Keratinocyte (primary cell): ENCODE data around the gene CAPZA2. TPM values are rescaled to one million over a fixed set of nuclear protein-coding genes. Genes with fewer than 3 reads are reported as not detected.

Experiments
- DNase-seq: peaks from one replicate; pipeline ENCODE4 v3.0.0-alpha.2; 2011; ENCODE audit warnings: low read depth, missing footprints, low spot score
- FAIRE-seq: peaks from 2 replicates; lab custom pipeline; 2011; peaks lifted over from hg19 to GRCh38; lab: Jason Lieb, UNC
- H2AFZ ChIP-seq: 2 replicates; pipeline ENCODE4 v1.6.0; 2012; ENCODE audit warnings: low read length, control low read depth, inconsistent platforms; ENCODE audit not compliant: control insufficient read depth
- H3K27ac ChIP-seq: 2 replicates; pipeline ENCODE4 v1.5.1; 2011; ENCODE audit warnings: low read length; ENCODE audit not compliant: control insufficient read depth, insufficient read depth
- H3K27me3 ChIP-seq: 3 replicates; pipeline ENCODE4 v1.6.0; 2011; ENCODE audit warnings: low read length; ENCODE audit not compliant: control insufficient read depth, insufficient read depth; ENCODE audit errors: extremely low read depth
- H3K36me3 ChIP-seq, 2 experiments: 2 replicates in 1 of 2; 3 replicates in 1 of 2; pipeline ENCODE4 v1.5.1; 2011; ENCODE audit warnings: low read length in 2 of 2, mild to moderate bottlenecking in 1 of 2; ENCODE audit not compliant: control insufficient read depth in 2 of 2, insufficient read depth in 2 of 2; ENCODE audit errors: extremely low read depth in 1 of 2
- H3K4me1 ChIP-seq: 3 replicates; pipeline ENCODE4 v1.5.1; 2011; ENCODE audit warnings: low read length; ENCODE audit not compliant: control insufficient read depth, insufficient read depth; ENCODE audit errors: extremely low read depth
- H3K4me2 ChIP-seq: 3 replicates; pipeline ENCODE4 v1.6.0; 2011; ENCODE audit warnings: low read depth, low read length; ENCODE audit not compliant: control insufficient read depth, insufficient read depth; ENCODE audit errors: extremely low read depth
- H3K4me3 ChIP-seq, 3 experiments: fragments of 200-600 bp in 1 of 3; sonication (generic) in 1 of 3; 2 replicates in 2 of 3; 3 replicates in 1 of 3; pipeline ENCODE4 v1.5.1; 2011 to 2016; ENCODE audit warnings: low read length in 3 of 3, mild to moderate bottlenecking in 3 of 3, control low read depth in 2 of 3, inconsistent platforms in 1 of 3, low read depth in 1 of 3, mixed read lengths in 1 of 3, mixed run types in 1 of 3, moderate library complexity in 1 of 3; ENCODE audit not compliant: control insufficient read depth in 2 of 3, insufficient read depth in 2 of 3; ENCODE audit errors: extremely low read depth in 1 of 3
- H3K79me2 ChIP-seq: 2 replicates; pipeline ENCODE4 v1.6.0; 2012; ENCODE audit warnings: low read length; ENCODE audit not compliant: control insufficient read depth, insufficient read depth
- H3K9ac ChIP-seq: 3 replicates; pipeline ENCODE4 v1.6.0; 2011; ENCODE audit warnings: low read length; ENCODE audit not compliant: control insufficient read depth, insufficient read depth; ENCODE audit errors: extremely low read depth
- H3K9me1 ChIP-seq: 3 replicates; pipeline ENCODE4 v1.6.0; 2011; ENCODE audit warnings: low read length; ENCODE audit not compliant: control insufficient read depth, insufficient read depth; ENCODE audit errors: extremely low read depth
- H3K9me3 ChIP-seq: 2 replicates; pipeline ENCODE4 v1.5.1; 2012; ENCODE audit warnings: low read depth, low read length; ENCODE audit not compliant: control insufficient read depth
- H4K20me1 ChIP-seq: 3 replicates; pipeline ENCODE4 v1.6.0; 2011; ENCODE audit warnings: low read length; ENCODE audit not compliant: control insufficient read depth, insufficient read depth; ENCODE audit errors: extremely low read depth
- CTCF ChIP-seq, 3 experiments: IDR thresholded peaks in 1 of 3; conservative IDR thresholded peaks in 1 of 3; optimal IDR thresholded peaks in 1 of 3; 2 replicates in 2 of 3; 3 replicates in 1 of 3; pipeline versions ENCODE3 to v1.5.1; 2011; ENCODE audit warnings: low read length in 3 of 3, mild to moderate bottlenecking in 3 of 3, moderate library complexity in 2 of 3, control low read depth in 1 of 3, inconsistent platforms in 1 of 3; ENCODE audit not compliant: insufficient read depth in 2 of 3; ENCODE audit errors: extremely low read depth in 1 of 3
- EZH2 ChIP-seq: IDR thresholded peaks from one replicate; pipeline ENCODE4 v1.6.1; 2012; ENCODE audit warnings: inconsistent platforms, mild to moderate bottlenecking, low read length, moderate library complexity
- dilution Hi-C: fragments of 300-500 bp; cut with MboI; formaldehyde crosslinking; loops from one replicate; pipeline ENCODE4 v1.7.0; 2020; ENCODE audit warnings: low sequenced_read_pairs; ENCODE audit not compliant: extremely low pct_ligation_motif_present
- polyA plus RNA-seq, 5 experiments: library from polyadenylated mRNA; depleted of rRNA in 3 of 5; stranded (reverse) in 3 of 5; stranded (forward) in 1 of 5; unstranded in 1 of 5; fragments of >200 nt; gene quantifications; 1 replicate in 1 of 5; 2 replicates in 3 of 5; 3 replicates in 1 of 5; pipeline versions ENCODE4 v1.2.1 to v1.2.3, GENCODE V29; 2011 to 2012; ENCODE audit warnings: missing spikeins in 2 of 5, low read depth in 1 of 5, low replicate concordance in 1 of 5

CAPZA2 gene
- polyA plus RNA-seq, 1 donor (not counting 4 experiments of a cell fraction or from before 2014, with no cell fraction given): 150 TPM

- Histone ChIP-seq H3K27ac (no peak overlapping the region), H3K9me1 (no peaks in the 10 kb centered on the region), H3K4me3 (no peak overlapping the region), H3K9me3 (no peaks in the 10 kb centered on the region), H3K79me2 (no peaks in the 10 kb centered on the region), H3K4me1 (no peaks in the 10 kb centered on the region), H3K9ac (no peak overlapping the region), H3K36me3 (peaks cover 7% of the 10 kb centered on the region in 2 experiments), H2AFZ (no peak overlapping the region), H3K27me3 (no peaks in the 10 kb centered on the region), H3K4me2 (no peak overlapping the region), H4K20me1 (no peaks in the 10 kb centered on the region)
- TF ChIP-seq CTCF (optimal IDR thresholded peaks at IDR 0.05 in 1 of 3, IDR thresholded peaks at IDR 0.05 in 1 of 3, conservative IDR thresholded peaks at IDR 0.05 in 1 of 3; ENCODE audit: extremely low read depth in 1 of 3, insufficient read depth in 2 of 3, low read length in 3 of 3) (no peak), EZH2 (no peak)
- no peak for DNase-seq
- FAIRE-seq: no peak
- dilution Hi-C loops: no loop called here
Observed at GRCh38 chr7:116911801-116912200, 49.4 kb downstream of the CAPZA2 start.

GRCh38 chr7:116912269-116912909 is 50.0 kb downstream of the CAPZA2 start:
- no peaks in the 10 kb centered on the region for H4K20me1 ChIP-seq
- H3K9me1 ChIP-seq: no peaks in the 10 kb centered on the region
- DNase-seq: no peak
- no peaks in the 10 kb centered on the region for H3K27me3 ChIP-seq
- H2AFZ ChIP-seq: no peak overlapping the region
- no peak for TF ChIP-seq EZH2
- no peak for TF ChIP-seq CTCF (optimal IDR thresholded peaks at IDR 0.05 in 1 of 3, IDR thresholded peaks at IDR 0.05 in 1 of 3, conservative IDR thresholded peaks at IDR 0.05 in 1 of 3; ENCODE audit: extremely low read depth in 1 of 3, insufficient read depth in 2 of 3, low read length in 3 of 3)
- no peak overlapping the region for H3K27ac ChIP-seq
- H3K4me3 ChIP-seq: no peak overlapping the region
- H3K9ac ChIP-seq: no peak overlapping the region
- peaks cover 5 to 6% of the 10 kb centered on the region in 2 experiments for H3K36me3 ChIP-seq
- H3K4me2 ChIP-seq: no peak overlapping the region
- dilution Hi-C loops: no loop called here
- no peak for FAIRE-seq
- no peaks in the 10 kb centered on the region for H3K9me3 ChIP-seq
- no peaks in the 10 kb centered on the region for H3K4me1 ChIP-seq
- H3K79me2 ChIP-seq: no peaks in the 10 kb centered on the region
